OCI-LY1 (cell line): ENCODE measurements around the gene ZNF180.

Experiments used
- EZH2 ChIP-seq: fragments of 200-600 bp; sonication (generic), shearing (Covaris generic); IDR thresholded peaks from 2 replicates; pipeline ENCODE4 v1.8.0; 2017; ENCODE audit warnings: borderline replicate concordance, mixed run types, mild to moderate bottlenecking, antibody characterized with exemption, low read length, moderate library complexity, mixed read lengths
- TF ChIP-seq, protein P1 (sequence below): fragments of 200-600 bp; sonication (generic), shearing (Covaris generic); IDR thresholded peaks from 2 replicates; pipeline ENCODE4 v1.5.1; 2017; ENCODE audit warnings: mild to moderate bottlenecking, antibody characterized with exemption, low read length, moderate library complexity, mixed read lengths

DNA sequence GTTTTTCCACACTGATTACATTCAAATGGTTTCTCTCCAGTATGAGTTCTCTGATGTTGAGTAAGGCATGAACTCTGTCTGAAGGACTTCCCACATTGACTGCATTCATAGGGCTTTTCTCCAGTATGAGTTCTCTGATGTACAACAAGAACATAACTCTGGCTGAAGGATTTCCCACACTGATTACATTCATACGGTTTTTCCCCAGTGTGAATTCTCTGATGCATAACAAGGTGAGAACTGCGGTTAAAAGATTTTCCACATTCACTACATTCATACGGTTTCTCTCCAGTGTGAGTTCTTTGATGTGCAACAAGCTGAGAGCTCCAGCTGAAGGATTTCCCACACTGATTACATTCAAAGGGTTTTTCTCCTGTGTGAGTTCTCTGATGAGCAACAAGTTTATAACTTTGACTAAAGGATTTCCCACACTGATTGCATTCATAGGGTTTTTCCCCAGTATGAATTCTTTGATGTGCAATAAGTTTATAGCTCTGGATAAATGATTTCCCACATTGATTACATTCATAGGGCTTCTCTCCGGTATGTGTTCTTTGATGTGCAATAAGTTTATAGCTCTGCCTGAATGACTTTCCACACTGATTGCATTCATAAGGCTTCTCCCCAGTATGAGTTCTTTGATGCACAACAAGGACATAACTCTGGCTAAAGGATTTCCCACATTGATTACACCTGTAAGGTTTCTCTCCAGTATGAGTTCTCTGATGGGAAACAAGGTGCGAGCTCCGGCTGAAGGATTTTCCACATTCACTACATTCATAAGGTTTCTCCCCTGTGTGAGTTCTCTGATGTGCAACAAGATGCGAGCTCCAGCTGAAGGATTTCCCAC lies 23.5 kb downstream of the ZNF180 start:
- TF ChIP-seq, protein P1, sequence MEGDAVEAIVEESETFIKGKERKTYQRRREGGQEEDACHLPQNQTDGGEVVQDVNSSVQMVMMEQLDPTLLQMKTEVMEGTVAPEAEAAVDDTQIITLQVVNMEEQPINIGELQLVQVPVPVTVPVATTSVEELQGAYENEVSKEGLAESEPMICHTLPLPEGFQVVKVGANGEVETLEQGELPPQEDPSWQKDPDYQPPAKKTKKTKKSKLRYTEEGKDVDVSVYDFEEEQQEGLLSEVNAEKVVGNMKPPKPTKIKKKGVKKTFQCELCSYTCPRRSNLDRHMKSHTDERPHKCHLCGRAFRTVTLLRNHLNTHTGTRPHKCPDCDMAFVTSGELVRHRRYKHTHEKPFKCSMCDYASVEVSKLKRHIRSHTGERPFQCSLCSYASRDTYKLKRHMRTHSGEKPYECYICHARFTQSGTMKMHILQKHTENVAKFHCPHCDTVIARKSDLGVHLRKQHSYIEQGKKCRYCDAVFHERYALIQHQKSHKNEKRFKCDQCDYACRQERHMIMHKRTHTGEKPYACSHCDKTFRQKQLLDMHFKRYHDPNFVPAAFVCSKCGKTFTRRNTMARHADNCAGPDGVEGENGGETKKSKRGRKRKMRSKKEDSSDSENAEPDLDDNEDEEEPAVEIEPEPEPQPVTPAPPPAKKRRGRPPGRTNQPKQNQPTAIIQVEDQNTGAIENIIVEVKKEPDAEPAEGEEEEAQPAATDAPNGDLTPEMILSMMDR, result no peak
- TF ChIP-seq EZH2, result no peak
